ENCODE data around the gene TM4SF1.
"Not testable (repeated sequence)": the region's sequence is repeated elsewhere in the genome, so short reads cannot be mapped to it uniquely, and the experiment has no call there.

Gene TM4SF1

GRCh38 chr3:149356044-149356592 is 21.3 kb downstream of the TM4SF1 start:
- no peak for DNase-seq (ENCODE audit: low read depth, low spot score)
- no peak overlapping the region for H3K27ac ChIP-seq

- DNase-seq (ENCODE audit: low read depth, low spot score) = no peak
- H3K27ac ChIP-seq = no peak overlapping the region
Measured at GRCh38 chr3:149353581-149354184, 23.8 kb downstream of the TM4SF1 start.

GRCh38 chr3:149352556-149352955 is 24.9 kb downstream of the TM4SF1 start:
- H3K27ac ChIP-seq = no peak overlapping the region
- no peak for DNase-seq (ENCODE audit: low read depth, low spot score)

- no peak for DNase-seq (ENCODE audit: low read depth, low spot score)
- no peak overlapping the region for H3K27ac ChIP-seq
Measured at GRCh38 chr3:149343951-149344350, 33.5 kb downstream of the TM4SF1 start.

GRCh38 chr3:149342413-149343380 is 34.8 kb downstream of the TM4SF1 start:
- peak; percentile 80 for DNase-seq (ENCODE audit: low read depth, low spot score)

GRCh38 chr3:149340310-149340933 is 37.0 kb downstream of the TM4SF1 start:
- H3K27ac ChIP-seq = peak overlapping the region; percentile 94
- no peak for DNase-seq (ENCODE audit: low read depth, low spot score)

More at GRCh38 chr3:149342413-149343380, 34.8 kb downstream of the TM4SF1 start:
- H3K27ac ChIP-seq = peak overlapping the region; percentile 67

GRCh38 chr3:149339931-149340309 is 37.5 kb downstream of the TM4SF1 start:
- H3K27ac ChIP-seq = peak overlapping the region; percentile 94
- DNase-seq (ENCODE audit: low read depth, low spot score) = peak; percentile 60

- DNase-seq (ENCODE audit: low read depth, low spot score); H3K27ac ChIP-seq: not testable (repeated sequence)
Measured at GRCh38 chr3:149337486-149337885, 40.0 kb downstream of the TM4SF1 start.

GRCh38 chr3:149336925-149337324 is 40.5 kb downstream of the TM4SF1 start:
- no peak overlapping the region for H3K27ac ChIP-seq
- no peak for DNase-seq (ENCODE audit: low read depth, low spot score)

- no peak within 1 kb of the TSS for H3K27ac ChIP-seq
- no peak for DNase-seq (ENCODE audit: low read depth, low spot score)
Measured at GRCh38 chr3:149333176-149333859, 44.1 kb downstream of the TM4SF1 start, which contains the start of gene TM4SF18. Gene TM4SF18, minus strand, starts transcription at chr3:149333636. Its CDS starts 254 bp downstream, at chr3:149333382.

GRCh38 chr3:149332771-149333170 is 44.7 kb downstream of the TM4SF1 start:
- no peak for DNase-seq (ENCODE audit: low read depth, low spot score)
- H3K27ac ChIP-seq = no peak overlapping the region

GRCh38 chr3:149332227-149332765 is 45.2 kb downstream of the TM4SF1 start:
- DNase-seq (ENCODE audit: low read depth, low spot score) = no peak
- no peak overlapping the region for H3K27ac ChIP-seq

- DNase-seq (ENCODE audit: low read depth, low spot score) = no peak
- no peak overlapping the region for H3K27ac ChIP-seq
Measured at GRCh38 chr3:149331396-149331795, 46.1 kb downstream of the TM4SF1 start.

- DNase-seq (ENCODE audit: low read depth, low spot score) = no peak
Measured at GRCh38 chr3:149330609-149331331, 46.7 kb downstream of the TM4SF1 start.

GRCh38 chr3:149327156-149327555 is 50.3 kb downstream of the TM4SF1 start:
- H3K27ac ChIP-seq = no peak overlapping the region
- no peak for DNase-seq (ENCODE audit: low read depth, low spot score)

More at GRCh38 chr3:149330609-149331331, 46.7 kb downstream of the TM4SF1 start:
- no peak overlapping the region for H3K27ac ChIP-seq

- H3K27ac ChIP-seq = no peak overlapping the region
- DNase-seq (ENCODE audit: low read depth, low spot score) = no peak
Measured at GRCh38 chr3:149325581-149325980, 51.9 kb downstream of the TM4SF1 start.

GRCh38 chr3:149324332-149324731 is 53.1 kb downstream of the TM4SF1 start:
- H3K27ac ChIP-seq = no peak overlapping the region
- no peak for DNase-seq (ENCODE audit: low read depth, low spot score)

- H3K27ac ChIP-seq = no peak overlapping the region
- DNase-seq (ENCODE audit: low read depth, low spot score) = no peak
Measured at GRCh38 chr3:149321640-149322039, 55.8 kb downstream of the TM4SF1 start.

- no peak for DNase-seq (ENCODE audit: low read depth, low spot score)
- H3K27ac ChIP-seq = no peak overlapping the region
Measured at GRCh38 chr3:149321136-149321535, 56.3 kb downstream of the TM4SF1 start.
